ENCODE data around the gene TTC23L.

- TF ChIP-seq POLR2A (IDR thresholded peaks at IDR 0.05; ENCODE audit: low read length) (no peak), GATA1 (IDR thresholded peaks at IDR 0.05; ENCODE audit: low read depth, low read length) (no peak)
Measured at GRCh38 chr5:34849253-34849652, 10.3 kb downstream of the TTC23L start.
